Cerebellar nuclear complex (tissue), 1 donor: Measurements from ENCODE around the gene AHI1.

Experiments used
- DNase-seq, 2 experiments: peaks; one replicate each; lab custom pipeline; 2025; lab: John Stamatoyannopoulos, UW

The AHI1 gene

DNA sequence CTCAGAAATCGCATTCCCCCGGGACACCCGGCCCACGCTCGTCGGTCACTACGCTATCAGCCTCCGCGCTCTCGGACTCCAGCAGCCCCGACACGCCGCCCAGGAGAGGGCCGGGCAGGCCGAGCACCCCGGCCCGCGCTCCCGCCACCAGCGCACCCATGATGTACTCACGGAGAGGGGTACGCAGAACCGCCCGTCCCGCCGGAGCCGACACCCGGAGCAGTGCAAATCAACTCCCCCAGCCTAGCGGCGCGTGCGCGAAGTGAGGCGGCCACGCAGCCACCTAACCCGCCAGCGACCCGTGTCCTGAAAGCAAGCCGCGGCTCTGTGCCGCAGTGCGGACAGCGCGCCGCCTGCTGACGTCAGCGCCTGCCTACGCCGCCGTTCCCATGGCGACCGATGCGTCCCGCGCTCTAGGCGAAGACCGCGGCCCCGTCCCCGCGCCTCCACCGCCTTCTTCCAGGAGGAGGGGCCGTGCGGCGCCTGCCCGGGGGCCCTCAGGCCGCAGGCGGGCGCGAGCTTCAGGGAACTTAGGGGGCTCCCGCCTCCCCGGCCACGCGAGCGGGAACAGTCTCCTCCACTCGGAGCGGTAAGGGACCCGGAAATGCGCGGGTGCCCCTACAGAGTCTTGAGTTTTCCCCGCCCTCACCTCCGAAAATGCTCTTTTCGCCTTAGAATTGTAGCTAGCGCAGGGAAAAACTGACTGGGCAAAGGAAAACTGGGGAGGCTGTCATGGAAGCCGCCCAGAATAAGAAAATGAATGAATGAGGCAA lies at the start of gene AHI1:
AHI1 (minus strand) TSS at position 329 of the 773 bp plus-strand sequence. CDS start 5,503 bp downstream, outside the sequence.
- DNase-seq: peak; percentile 69 to 82

DNA sequence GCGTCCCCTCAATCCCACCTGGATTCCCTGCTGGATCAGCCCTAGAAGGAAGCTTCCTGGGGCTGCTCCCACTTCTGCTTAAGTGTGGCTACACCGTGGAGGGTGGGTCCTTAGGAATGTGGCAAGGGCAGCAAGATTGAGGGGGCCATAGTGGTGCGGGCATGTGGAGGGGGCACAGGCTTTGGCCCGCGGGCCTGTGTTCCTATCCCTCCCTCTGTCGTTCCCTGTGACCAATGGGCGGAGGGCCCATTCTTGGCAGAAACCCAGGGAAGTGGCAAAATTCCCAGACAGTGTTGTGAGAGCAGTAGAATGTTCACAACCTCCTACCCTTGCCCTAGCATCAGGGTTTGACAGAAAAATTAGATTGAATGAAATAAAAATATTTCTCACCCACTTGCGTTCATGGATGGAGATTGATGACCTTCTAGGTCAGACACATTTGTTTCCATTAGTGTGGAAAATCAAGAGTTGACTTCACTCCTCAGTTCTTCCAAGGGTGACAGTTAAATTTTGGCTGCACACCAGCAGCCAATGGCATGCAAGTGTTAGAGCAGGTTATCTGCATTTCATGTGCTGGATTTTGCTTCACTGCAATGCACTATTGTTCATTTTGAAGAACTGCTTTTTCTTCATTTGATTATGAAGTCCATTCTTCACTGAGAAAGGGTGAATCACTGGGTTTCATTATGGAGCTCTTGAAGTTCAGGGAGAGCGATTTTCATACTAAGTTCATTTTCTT lies 49.3 kb upstream of the AHI1 start:
- DNase-seq: no peak

DNA sequence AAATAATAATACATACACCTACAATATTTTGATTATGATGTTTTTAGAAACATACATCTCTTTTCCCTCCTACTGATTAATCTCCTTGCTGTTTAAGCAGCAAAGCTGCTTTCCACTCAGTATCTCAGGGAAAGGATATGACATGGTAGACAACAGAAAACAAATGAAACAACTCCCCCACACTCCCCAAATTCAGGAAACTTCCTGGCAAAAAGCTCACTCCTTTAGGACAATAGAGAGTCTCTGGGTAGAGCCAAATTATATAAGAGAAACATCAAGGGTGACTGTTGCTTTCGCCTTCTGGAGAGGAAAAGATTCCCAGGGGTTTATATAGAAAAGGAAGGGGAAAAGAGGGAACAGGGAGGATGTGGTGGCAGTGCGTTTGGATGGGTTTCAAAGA lies 48.7 kb upstream of the AHI1 start:
- DNase-seq: no peak

DNA sequence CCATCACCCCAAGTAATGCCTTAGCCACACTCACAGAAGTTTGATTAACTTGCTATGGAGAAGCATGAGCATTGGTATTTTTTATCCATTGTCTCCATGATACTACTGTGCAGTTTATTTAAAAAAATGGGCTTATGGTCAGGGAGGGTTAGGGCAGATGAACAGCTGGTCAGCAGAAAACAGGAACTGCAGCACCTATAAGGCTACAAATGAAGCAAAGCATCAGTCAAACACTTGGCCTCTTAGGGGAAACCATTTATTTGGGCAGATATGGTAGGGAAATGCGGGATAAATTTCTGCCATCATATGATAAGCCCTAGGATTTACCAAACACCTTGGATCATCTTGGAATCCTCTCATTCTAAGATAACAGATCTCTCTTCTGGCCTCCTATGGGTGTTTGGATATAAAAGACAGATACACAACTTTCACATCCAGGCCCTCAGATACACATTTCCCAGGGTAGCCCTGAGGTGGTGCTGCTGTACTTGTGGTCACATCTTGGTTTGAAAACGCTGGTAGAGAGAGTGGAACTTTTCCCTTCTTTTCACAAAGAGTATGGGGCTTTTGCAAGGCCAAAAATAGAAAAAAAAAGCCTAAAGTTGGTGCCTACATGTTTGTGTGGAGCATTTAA lies 42.8 kb upstream of the AHI1 start:
- DNase-seq: no peak

DNA sequence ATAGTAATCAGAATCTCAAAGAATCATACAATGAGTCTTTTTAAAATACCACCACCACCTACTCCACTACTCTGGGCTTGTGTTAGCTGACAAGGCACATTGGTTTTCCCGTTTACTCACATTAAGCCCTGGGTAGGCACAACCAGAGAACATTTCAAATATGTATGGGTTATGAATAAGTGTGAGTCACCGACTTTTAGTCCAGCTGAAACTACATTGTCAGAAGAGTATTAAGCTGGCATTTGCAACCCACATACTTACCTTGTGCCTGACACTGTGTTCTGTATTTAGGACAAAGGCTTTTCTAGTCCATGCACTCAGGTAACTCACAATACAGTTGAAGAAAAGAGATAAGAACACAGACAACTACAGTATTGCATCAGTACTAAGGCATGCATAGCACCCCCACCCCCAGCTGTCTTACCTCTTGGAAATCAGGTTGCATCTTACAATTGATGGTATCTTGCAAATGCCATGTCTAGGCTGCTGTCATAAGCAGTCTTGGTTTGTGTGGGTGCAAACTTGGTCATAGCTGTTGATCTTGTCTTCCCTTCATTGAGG lies 40.3 kb upstream of the AHI1 start:
- DNase-seq: no peak

DNA sequence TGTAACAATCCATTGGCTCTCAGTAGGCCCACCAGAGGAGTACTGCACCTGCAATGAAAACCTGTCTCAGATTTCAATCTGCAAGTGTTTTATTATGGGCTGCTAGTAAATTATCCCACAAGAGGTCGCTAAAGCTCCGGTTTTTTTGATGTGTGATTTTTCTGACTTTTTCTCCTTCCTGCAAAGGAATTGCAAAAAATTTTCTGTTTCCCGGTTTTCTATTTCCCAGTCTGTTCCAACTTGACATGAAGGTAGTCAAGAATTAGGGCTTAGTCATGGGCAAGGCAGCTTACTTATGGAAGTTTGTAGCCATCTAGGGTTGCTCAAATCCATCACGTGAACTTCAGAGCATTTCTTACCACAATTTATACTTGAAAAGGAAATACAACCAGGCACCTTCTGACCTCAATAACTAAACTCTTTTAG lies 38.5 kb upstream of the AHI1 start:
- DNase-seq: no peak

DNA sequence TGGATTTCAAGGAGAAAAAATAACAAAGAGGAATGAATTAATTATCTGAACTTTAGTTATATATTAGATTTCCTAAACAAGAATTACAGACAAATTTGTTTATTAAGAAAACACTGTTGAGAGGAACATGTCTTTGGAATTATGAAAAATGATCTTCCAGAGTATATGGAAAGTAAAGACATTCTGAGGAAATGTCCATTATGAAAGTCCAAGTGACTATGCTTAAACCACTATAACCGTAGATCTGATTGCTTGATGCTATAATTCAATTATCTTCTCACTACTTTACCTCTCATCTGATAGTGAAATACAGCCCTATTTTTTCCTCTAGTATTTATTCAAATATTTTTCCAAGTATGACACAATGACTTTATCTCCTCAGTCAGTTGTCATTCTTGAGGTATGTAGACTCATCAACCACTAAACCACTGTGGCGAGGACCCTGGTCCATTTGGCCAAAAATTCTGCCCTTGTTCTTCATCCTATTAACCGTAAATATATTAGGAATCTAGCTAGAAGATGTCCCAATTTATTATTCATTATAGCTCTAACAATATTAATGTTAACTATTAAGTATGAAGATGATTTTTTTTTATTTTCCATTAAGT lies 37.3 kb upstream of the AHI1 start:
- no peak for DNase-seq

DNA sequence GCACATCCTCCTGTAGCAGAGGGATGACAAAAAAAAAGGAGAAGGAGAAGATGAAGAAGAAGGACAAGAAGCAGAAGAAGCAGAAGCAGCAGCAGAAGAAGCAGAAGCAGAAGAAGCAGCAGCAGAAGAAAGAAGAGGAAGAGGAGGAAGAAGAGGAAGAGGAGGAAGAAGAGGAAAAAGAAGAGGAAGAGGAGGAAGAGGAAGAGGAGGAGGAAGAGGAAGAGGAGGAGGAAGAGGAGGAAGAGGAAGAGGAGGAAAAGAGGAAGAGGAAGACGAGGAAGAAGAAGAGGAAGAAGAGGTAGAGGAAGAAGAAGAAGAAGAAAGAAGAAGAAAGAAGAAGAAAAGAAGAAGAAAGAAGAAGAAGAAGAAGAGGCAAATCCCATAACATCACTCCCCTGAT lies 35.0 kb upstream of the AHI1 start:
- DNase-seq: no peak

DNA sequence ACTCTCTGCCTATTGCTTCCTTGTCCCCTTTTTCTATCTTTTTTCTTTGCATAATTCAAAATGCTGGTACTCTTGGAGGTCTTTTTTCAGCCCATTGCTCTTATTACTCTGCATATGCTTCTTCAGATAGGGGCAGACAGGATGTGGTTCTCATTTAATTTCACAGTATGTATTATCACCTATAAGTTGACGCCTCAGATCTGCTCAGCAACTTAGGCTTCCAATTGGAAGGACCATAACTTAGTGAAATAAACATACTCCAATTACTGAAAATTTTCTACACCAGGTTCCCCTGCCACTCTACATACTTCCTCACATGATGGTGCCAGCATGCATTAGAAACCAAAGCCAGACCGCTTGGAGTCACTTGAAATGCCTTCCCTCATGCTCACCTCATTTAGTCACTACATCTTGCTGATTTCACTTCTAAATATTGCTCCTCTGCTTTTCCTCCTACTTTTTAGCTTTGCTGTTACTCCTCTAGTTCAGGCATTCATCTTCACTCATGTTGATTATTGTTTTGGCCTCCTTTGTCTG lies 34.5 kb upstream of the AHI1 start:
- DNase-seq: no peak

DNA sequence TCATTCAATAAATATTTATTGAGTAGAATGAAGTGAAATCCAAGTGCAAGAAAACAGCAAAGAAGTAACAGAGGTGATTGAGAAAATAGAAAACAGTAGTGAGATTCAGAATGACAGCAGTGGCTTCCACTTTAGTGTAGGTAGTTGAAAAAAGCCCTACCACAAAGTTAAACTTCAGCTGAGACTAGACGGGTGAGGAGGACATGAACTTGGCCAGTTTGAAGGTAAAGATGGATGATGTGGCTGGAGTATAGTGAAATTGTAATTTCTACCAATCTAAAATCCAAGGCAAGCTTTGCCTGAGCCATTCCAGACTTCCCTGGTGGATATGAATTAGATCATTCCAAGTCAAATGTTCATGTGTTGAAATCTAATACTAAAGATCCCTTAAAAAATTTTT lies 32.6 kb upstream of the AHI1 start:
- no peak for DNase-seq

DNA sequence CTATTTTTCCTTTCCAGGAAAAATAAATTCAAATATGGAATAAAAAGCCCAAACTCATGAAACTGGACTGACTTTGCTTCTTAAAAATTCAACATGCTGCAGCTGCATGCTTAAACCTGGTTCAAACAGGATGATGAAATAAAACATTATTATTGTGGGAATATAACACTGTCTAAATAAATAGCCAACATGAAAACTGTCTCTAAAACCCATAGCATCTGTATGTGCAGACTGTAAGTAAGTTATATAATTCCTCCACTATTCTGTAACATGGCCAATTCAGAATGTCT lies 30.4 kb upstream of the AHI1 start:
- DNase-seq: no peak

DNA sequence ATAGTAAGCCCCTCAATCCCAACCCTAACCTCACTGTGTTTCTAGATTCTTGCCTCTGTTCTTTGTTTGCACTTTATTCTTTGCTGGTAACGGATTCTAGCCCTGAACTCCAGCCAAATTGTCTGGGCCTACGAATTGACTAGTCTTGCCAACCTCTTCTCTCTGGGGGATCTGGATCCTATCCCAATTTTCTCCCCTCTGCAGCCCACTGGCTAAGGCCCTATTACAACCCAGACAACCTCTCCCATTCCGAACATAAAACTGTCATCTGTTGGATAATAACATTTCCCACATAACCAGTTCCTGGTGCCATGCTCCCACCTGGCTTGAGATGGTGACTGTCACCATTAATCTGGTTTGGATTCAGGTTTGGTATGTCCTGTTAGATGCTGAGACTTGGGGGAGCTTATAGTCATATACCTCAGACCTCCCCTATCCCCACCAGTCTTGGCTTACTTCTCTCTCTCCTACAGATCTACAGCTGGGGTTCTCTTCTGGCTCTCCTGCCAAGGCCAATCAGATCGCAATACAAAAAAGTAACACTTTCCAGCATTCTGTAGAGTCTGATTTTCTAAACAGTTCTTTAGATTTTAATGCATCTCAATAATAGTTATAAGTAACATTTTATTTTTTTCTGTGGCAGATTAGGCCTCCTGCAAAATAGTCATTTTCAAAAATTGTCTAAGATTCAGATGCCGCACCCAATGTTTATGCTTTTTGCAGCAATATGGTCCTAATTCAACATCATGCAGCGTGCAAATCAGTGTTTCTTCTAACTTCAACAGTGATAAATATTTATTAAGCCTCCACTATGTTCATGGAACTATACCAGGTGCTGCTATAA lies 29.8 kb upstream of the AHI1 start:
- DNase-seq: no peak

DNA sequence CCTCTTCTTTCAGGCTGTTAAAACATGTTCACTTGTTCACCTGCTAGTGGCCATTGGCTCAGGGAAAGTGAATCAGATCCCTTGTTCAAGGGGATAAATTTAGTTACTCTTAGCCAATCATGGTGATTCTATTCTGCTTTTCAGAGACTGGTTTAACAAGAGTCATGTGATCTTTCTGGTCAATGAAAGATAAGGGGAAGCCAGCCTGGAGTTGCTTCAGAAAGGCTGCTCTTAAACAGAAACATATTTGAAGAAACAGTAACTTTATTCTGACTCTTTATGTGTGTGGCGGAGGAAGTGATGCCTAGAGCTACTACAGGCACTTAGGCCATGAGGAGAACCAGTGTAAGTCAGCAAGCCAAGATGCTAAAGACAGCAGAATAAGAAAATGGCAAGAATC lies 28.1 kb upstream of the AHI1 start:
- DNase-seq: no peak

DNA sequence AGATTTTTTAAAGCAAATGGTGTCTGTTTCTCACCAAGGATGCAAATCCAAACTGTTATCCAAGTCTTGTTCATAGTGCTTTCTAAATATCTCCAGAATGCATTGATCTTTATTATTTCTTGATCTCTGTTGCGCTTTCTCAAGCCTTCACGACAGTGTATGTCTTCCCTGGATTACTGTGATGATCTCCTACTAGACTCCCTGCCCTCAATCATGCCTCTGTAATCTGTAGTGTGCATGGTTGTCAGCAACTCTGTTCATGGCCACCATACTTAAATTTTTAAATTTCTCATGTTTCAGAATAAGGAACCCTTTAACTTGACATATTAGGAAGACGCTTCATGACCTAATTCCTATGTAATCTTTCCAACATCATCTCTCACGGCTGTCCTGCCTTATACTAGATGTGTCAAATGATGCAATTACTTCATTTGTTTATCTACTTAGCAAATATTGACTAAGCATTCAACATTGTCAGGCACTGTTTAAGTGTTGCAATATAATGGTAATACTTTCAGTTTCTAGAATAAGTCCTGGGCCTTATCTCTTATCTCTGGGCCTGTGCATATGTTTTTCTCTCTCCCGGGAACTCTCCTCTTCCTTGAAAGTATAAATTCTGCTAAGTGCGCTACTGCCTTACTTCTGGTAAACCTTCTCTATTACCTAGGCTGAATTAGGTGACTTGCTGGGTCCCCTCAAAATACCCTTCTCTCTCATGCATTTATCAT lies 25.6 kb upstream of the AHI1 start:
- DNase-seq: no peak

DNA sequence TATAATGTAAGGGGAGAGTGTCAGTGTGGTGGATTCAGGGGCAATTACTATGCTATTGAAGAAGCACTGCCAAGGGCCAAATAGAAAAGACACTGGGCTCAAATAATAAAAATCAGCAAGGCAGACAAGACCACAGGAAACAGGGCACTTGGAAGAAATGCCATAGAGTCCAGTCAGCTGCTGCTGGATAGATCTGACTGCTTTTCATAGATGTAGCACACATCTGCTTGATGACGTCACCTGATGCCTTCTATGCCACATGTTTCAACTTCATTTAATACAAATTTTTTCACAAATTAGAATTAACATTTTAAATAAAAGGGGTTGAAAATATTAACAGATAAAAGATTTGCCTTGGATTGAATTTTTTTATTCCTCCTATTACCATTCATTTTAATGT lies 23.9 kb upstream of the AHI1 start:
- no peak for DNase-seq

DNA sequence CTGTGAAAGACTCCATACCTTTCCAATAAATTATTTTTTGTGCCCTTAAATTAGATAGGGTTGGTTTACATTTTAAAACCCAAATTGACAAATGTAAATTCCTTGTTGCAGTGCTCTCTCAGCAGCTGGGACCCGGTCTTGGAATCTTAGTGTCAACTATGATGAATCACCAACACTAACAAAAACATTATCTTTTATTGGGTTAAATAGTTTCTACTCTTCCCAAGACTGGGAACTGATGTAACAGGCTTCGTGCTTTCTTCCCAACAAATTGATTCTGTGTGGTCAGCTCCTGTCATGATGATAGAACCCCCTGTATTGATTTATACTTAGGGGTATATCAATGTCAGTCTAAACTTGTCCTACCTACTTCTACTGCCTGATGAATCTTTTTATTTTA lies 23.2 kb upstream of the AHI1 start:
- no peak for DNase-seq

DNA sequence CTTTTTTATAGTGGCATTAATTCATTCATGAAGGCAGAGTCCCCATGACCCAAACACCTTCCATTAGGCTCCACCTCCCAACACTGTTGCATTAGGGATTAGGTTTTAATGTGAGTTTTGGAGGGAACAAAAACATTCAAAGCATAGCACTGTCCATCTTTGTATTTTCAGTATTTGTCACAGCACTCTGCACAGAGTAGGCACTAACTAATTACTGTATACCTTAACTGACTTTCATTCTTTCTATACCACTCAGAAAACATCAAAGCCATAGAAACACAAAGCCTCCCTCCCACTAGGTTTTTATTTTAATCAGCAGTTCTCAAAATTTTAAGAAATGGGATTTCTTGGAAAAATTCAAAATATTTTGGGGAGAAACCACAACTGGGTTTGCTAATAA lies 21.8 kb upstream of the AHI1 start:
- no peak for DNase-seq

DNA sequence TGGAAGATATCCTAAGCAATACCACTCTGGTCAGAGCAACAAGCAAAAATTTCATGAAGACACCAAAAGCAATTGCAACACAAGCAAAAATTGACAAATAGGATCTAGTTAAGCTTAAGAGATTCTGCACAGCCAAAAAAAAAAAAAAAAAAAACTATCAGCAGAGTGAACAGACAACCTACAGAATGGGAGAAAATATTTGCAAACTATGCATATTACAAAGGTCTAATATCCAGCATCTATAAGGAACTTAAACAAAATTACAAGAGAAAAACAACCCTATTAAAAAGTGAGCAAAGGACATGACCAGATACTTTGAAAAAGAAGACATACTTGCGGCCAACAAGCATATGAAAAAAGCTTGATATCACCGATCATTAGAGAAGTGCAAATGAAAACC lies 20.0 kb upstream of the AHI1 start:
- DNase-seq: no peak

DNA sequence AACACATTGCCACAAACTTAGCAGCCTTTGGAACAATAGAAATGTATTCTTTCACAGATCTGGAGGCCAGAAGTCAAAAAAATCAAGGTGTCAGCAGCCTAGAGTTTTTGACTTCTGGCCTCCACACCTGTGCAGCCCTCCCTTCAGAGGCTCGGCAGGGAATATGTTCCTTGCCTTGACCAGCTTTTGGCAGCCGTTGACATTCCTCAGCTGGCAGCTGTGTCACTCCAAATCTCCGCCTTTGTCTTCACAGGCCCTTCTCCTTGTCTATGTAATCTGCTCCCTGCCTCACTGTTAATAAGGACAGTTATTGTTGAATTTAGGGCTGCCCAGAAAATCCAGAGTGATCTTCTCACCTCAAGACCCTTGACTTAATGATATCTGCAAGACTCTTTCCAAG lies 17.2 kb upstream of the AHI1 start:
- DNase-seq: no peak

DNA sequence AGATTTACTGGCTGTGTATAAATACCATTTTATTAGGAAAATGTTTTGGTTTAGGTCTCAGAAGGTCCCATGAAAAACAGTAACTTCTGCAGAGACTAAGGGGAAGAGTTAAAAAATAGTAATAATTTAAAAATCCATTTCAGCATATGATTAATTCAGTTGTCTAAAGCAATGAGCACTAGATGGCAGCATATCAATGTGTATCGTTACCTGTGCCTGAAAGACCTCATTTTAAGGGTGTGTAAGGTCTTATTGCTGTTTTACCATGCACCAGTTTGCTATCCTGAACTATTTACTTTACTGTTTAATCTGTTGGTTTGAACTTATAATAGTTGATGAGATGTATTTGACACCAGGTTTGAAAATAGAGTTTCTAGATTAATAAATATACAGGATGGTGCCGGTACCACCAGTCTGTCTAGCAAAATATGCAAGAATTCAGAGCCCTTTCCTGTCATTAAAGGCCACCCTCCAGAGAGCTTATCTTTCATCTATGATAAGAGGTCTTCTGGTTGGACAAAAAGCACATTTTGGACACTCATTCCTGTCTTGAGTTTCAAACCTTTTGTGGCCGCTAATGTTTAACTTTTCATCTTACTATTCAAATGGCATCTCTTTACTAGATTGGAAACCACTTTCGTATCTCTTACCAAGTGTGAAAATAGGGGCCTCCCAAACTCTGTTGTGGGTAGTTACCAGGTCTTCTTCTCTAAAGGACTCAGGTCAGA lies 8.9 kb upstream of the AHI1 start:
- DNase-seq: no peak
